HG03175 (cell line): ENCODE measurements around the gene PRSS36.
"Not testable (repeated sequence)": the region's sequence is repeated elsewhere in the genome, so short reads cannot be mapped to it uniquely, and the experiment has no call there.

Experiments used
- ATAC-seq: cut with Tn5 transposase; IDR thresholded peaks from one replicate; pipeline ENCODE4 v1.9.1; 2021; ENCODE audit warnings: mild to moderate bottlenecking, moderate library complexity; ENCODE audit not compliant: unreplicated experiment

PRSS36 gene

GRCh38 chr16:31184888-31185287, 35.0 kb upstream of the PRSS36 start:
- no peak for ATAC-seq

- ATAC-seq: no peak
Observed at GRCh38 chr16:31183432-31184428, 33.9 kb upstream of the PRSS36 start.

- ATAC-seq: no peak
Observed at GRCh38 chr16:31182391-31182790, 32.5 kb upstream of the PRSS36 start.

- no peak for ATAC-seq
Observed at GRCh38 chr16:31181102-31181830, 31.4 kb upstream of the PRSS36 start.

GRCh38 chr16:31179747-31180459, 30.0 kb upstream of the PRSS36 start, which contains the start of gene FUS:
TSS of gene FUS (plus strand) at chr16:31180139. CDS start at chr16:31180215, 76 bp downstream.
- peak; percentile 50 for ATAC-seq

GRCh38 chr16:31179219-31179746, 29.4 kb upstream of the PRSS36 start:
- ATAC-seq: peak; percentile 9

- ATAC-seq: no peak
Observed at GRCh38 chr16:31177136-31177535, 27.3 kb upstream of the PRSS36 start.

- ATAC-seq: not testable (repeated sequence)
Observed at GRCh38 chr16:31170048-31170447, 20.2 kb upstream of the PRSS36 start.

- no peak for ATAC-seq
Observed at GRCh38 chr16:31168848-31169247, 19.0 kb upstream of the PRSS36 start.

- ATAC-seq: no peak
Observed at GRCh38 chr16:31167315-31167714, 17.4 kb upstream of the PRSS36 start.

- no peak for ATAC-seq
Observed at GRCh38 chr16:31157136-31157535, 7.3 kb upstream of the PRSS36 start.

GRCh38 chr16:31150976-31151375, 1.1 kb upstream of the PRSS36 start:
- ATAC-seq: not testable (repeated sequence)

GRCh38 chr16:31149332-31149731, 534 bp downstream of the PRSS36 start:
- ATAC-seq: no peak

GRCh38 chr16:31148896-31149295, 970 bp downstream of the PRSS36 start:
- no peak for ATAC-seq

GRCh38 chr16:31148281-31148728, 1.6 kb downstream of the PRSS36 start:
- ATAC-seq: no peak

- ATAC-seq: no peak
Observed at GRCh38 chr16:31147574-31147973, 2.3 kb downstream of the PRSS36 start.

GRCh38 chr16:31145398-31145990, 4.4 kb downstream of the PRSS36 start:
- no peak for ATAC-seq

GRCh38 chr16:31144418-31144817, 5.4 kb downstream of the PRSS36 start:
- ATAC-seq: not testable (repeated sequence)

- ATAC-seq: no peak
Observed at GRCh38 chr16:31143694-31144148, 6.1 kb downstream of the PRSS36 start.

GRCh38 chr16:31143011-31143693, 6.7 kb downstream of the PRSS36 start:
- ATAC-seq: no peak
